Right lobe of liver (tissue), 4 donors: ENCODE data around the gene SEPTIN7.

Experiments used
- POLR2A ChIP-seq: fragments of 450-650 bp; IDR thresholded peaks from one replicate; pipeline ENCODE4 v1.6.1; 2017; ENCODE audit warnings: antibody characterized with exemption, mild to moderate bottlenecking
- TF ChIP-seq, protein P1 (sequence below), 4 donors: fragments of 200-600 bp in 3 of 4; fragments of 450-650 bp in 1 of 4; IDR thresholded peaks; one replicate each; pipeline versions ENCODE4 v1.5.1 to v1.8.0; 2016 to 2022; ENCODE audit warnings: antibody characterized with exemption in 4 of 4, mild to moderate bottlenecking in 2 of 4
- donor health status: DM: no; HTN: no; CAD: no.
- donor health status: DM: no; HTN: no; CAD: no.
- donor health status: DM: no; HTN: yes; CAD: no.

DNA sequence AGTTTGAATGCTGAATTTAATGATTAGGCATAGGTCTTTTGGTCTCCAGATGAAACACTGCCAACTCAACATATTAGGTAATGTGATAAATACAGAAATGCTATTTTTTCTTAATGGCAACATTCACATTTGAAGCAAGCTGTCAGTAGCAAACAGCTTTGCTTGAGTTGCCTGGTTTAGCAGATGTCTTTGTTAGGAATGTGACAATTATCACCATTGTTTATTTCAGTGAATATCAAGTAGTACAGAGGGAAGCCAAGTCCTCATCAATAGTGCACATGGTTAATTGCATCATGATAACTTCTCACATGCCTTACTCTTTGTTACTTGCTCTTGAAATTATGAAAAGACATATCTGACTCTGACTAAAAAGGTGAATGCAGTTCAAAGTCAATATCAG is 23.7 kb upstream of the SEPTIN7 start:
- TF ChIP-seq, protein P1, sequence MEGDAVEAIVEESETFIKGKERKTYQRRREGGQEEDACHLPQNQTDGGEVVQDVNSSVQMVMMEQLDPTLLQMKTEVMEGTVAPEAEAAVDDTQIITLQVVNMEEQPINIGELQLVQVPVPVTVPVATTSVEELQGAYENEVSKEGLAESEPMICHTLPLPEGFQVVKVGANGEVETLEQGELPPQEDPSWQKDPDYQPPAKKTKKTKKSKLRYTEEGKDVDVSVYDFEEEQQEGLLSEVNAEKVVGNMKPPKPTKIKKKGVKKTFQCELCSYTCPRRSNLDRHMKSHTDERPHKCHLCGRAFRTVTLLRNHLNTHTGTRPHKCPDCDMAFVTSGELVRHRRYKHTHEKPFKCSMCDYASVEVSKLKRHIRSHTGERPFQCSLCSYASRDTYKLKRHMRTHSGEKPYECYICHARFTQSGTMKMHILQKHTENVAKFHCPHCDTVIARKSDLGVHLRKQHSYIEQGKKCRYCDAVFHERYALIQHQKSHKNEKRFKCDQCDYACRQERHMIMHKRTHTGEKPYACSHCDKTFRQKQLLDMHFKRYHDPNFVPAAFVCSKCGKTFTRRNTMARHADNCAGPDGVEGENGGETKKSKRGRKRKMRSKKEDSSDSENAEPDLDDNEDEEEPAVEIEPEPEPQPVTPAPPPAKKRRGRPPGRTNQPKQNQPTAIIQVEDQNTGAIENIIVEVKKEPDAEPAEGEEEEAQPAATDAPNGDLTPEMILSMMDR (IDR thresholded peaks at IDR 0.05), result no peak
- no peak for TF ChIP-seq POLR2A
